Measurements from ENCODE around the gene GNA12. TPM values are rescaled to one million over a fixed set of nuclear protein-coding genes. Genes with fewer than 3 reads are reported as not detected.
A peak's percentile ranks its signal among the peaks of the same experiment; 100 is the strongest.

The GNA12 gene
- total RNA-seq, 3 donors from 2014 or later (not counting 1 experiment from before 2014, with no cell fraction given) = 12.6 to 20.2 (median 19.5) TPM

- 51% methylated on average over 15 of the region's 15 CpGs for WGBS (ENCODE audit: insufficient coverage)
- Mint-ChIP-seq H3K36me3 (no peaks in the 10 kb centered on the region), H3K27me3 (ENCODE audit: low read depth in 2 of 2) (no peaks in the 10 kb centered on the region), H3K4me3 (peak overlapping the region; percentile 85), H3K4me1 (peaks cover 21 to 38% of the 10 kb centered on the region in 2 donors), H3K9me3 (no peaks in the 10 kb centered on the region), H3K27ac (peak overlapping the region; percentile 45 to 62)
- no peak for TF ChIP-seq CTCF (IDR thresholded peaks at IDR 0.05)
- intact Hi-C loops (cut with micrococcal nuclease) = no loop called here
- peak overlapping the region; percentile 50 for H3K4me3 ChIP-seq (ENCODE audit: low read length)
- H3K4me1 ChIP-seq (ENCODE audit: control insufficient read depth, insufficient read depth, low read length) = peaks cover 15% of the 10 kb centered on the region
- no peak for ATAC-seq
- no peak for DNase-seq
- no peak overlapping the region for H3K27ac ChIP-seq (ENCODE audit: low read length)
- H3K9me3 ChIP-seq (ENCODE audit: control insufficient read depth, insufficient read depth, low read length) = no peaks in the 10 kb centered on the region
- no peaks in the 10 kb centered on the region for H3K27me3 ChIP-seq (ENCODE audit: control insufficient read depth, insufficient read depth, low read length)
- H3K36me3 ChIP-seq (ENCODE audit: control insufficient read depth, insufficient read depth, low read length) = no peaks in the 10 kb centered on the region
Measured at GRCh38 chr7:2843191-2843685, 870 bp downstream of the GNA12 start.

- Histone ChIP-seq H3K9me3 (ENCODE audit: control insufficient read depth, insufficient read depth, low read length) (no peaks in the 10 kb centered on the region), H3K27ac (ENCODE audit: low read length) (no peak overlapping the region), H3K4me1 (ENCODE audit: control insufficient read depth, insufficient read depth, low read length) (peaks cover 15% of the 10 kb centered on the region), H3K36me3 (ENCODE audit: control insufficient read depth, insufficient read depth, low read length) (no peaks in the 10 kb centered on the region), H3K27me3 (ENCODE audit: control insufficient read depth, insufficient read depth, low read length) (no peaks in the 10 kb centered on the region), H3K4me3 (ENCODE audit: low read length) (no peak overlapping the region)
- intact Hi-C loops (cut with micrococcal nuclease) = no loop called here
- no peak for TF ChIP-seq CTCF (IDR thresholded peaks at IDR 0.05)
- Mint-ChIP-seq H3K4me1 (peaks cover 28 to 44% of the 10 kb centered on the region in 2 donors), H3K36me3 (no peaks in the 10 kb centered on the region), H3K27me3 (ENCODE audit: low read depth in 2 of 2) (no peaks in the 10 kb centered on the region), H3K27ac (peak overlapping the region in 1 of 2 donors; percentile 58), H3K9me3 (no peaks in the 10 kb centered on the region), H3K4me3 (peak overlapping the region; percentile 21)
- 88% methylated on average over 5 of the region's 5 CpGs for WGBS (ENCODE audit: insufficient coverage)
- ATAC-seq (no peak), DNase-seq (no peak)
Measured at GRCh38 chr7:2841907-2842306, 2.2 kb downstream of the GNA12 start.

GRCh38 chr7:2840458-2840857, 3.6 kb downstream of the GNA12 start:
- Histone ChIP-seq H3K4me3 (ENCODE audit: low read length) (no peak overlapping the region), H3K4me1 (ENCODE audit: control insufficient read depth, insufficient read depth, low read length) (peaks cover 15% of the 10 kb centered on the region), H3K9me3 (ENCODE audit: control insufficient read depth, insufficient read depth, low read length) (no peaks in the 10 kb centered on the region), H3K36me3 (ENCODE audit: control insufficient read depth, insufficient read depth, low read length) (no peaks in the 10 kb centered on the region), H3K27ac (ENCODE audit: low read length) (no peak overlapping the region), H3K27me3 (ENCODE audit: control insufficient read depth, insufficient read depth, low read length) (no peaks in the 10 kb centered on the region)
- Mint-ChIP-seq H3K4me3 (no peak overlapping the region), H3K27ac (no peak overlapping the region), H3K4me1 (peaks cover 28 to 42% of the 10 kb centered on the region in 2 donors), H3K9me3 (no peaks in the 10 kb centered on the region), H3K27me3 (ENCODE audit: low read depth in 2 of 2) (no peaks in the 10 kb centered on the region), H3K36me3 (peaks cover 4% of the 10 kb centered on the region)
- intact Hi-C loops (cut with micrococcal nuclease) = no loop called here
- TF ChIP-seq CTCF (IDR thresholded peaks at IDR 0.05) = no peak
- ATAC-seq (no peak), DNase-seq (no peak)
- 100% methylated on average over 4 of the region's 4 CpGs for WGBS (ENCODE audit: insufficient coverage)

Measured in natural killer cell (primary cell).